Ureter (tissue), 1 donor: Measurements from ENCODE around the gene PAIP1. TPM values are rescaled to one million over a fixed set of nuclear protein-coding genes. Genes with fewer than 3 reads are reported as not detected.
"Not testable (repeated sequence)": the region's sequence is repeated elsewhere in the genome, so short reads cannot be mapped to it uniquely, and the experiment has no call there.

ENCODE experiments used
- DNase-seq: peaks from one replicate; pipeline ENCODE4 v3.0.0-alpha.2; 2020; ENCODE audit warnings: low spot score
- total RNA-seq: library from RNA; stranded (reverse); gene quantifications from one replicate; pipeline ENCODE4 v1.2.4, GENCODE V29; 2023
- donor health status: DM: yes; HTN: yes; CAD: no.

The PAIP1 gene
- 77.5 TPM for total RNA-seq

GRCh38 chr5:43556857-43557542 lies at the start of gene PAIP1:
Gene PAIP1 (minus strand): TSS chr5:43557077. CDS start chr5:43556846, 231 bp downstream.
- peak; percentile 87 for DNase-seq

GRCh38 chr5:43606351-43606750 lies 49.5 kb upstream of the PAIP1 start:
- DNase-seq = no peak

- no peak for DNase-seq
Measured at GRCh38 chr5:43604699-43605098, 47.8 kb upstream of the PAIP1 start.

- DNase-seq = peak; percentile 71
Measured at GRCh38 chr5:43603344-43604217, 46.7 kb upstream of the PAIP1 start.

- DNase-seq = peak; percentile 77
Measured at GRCh38 chr5:43602461-43603343, 45.8 kb upstream of the PAIP1 start, which contains the start of gene NNT. Gene NNT (plus strand): TSS chr5:43603180. CDS start chr5:43609196, 6,016 bp downstream.

- DNase-seq = no peak
Measured at GRCh38 chr5:43601454-43602260, 44.8 kb upstream of the PAIP1 start.

- DNase-seq = not testable (repeated sequence)
Measured at GRCh38 chr5:43598927-43599326, 42.0 kb upstream of the PAIP1 start.

GRCh38 chr5:43592363-43592762 lies 35.5 kb upstream of the PAIP1 start:
- no peak for DNase-seq

GRCh38 chr5:43590700-43591099 lies 33.8 kb upstream of the PAIP1 start:
- no peak for DNase-seq

- no peak for DNase-seq
Measured at GRCh38 chr5:43589310-43589709, 32.4 kb upstream of the PAIP1 start.

- DNase-seq = no peak
Measured at GRCh38 chr5:43588842-43589241, 32.0 kb upstream of the PAIP1 start.

- no peak for DNase-seq
Measured at GRCh38 chr5:43584166-43584699, 27.4 kb upstream of the PAIP1 start.

GRCh38 chr5:43583724-43584123 lies 26.8 kb upstream of the PAIP1 start:
- no peak for DNase-seq

GRCh38 chr5:43582082-43583005 lies 25.5 kb upstream of the PAIP1 start:
- no peak for DNase-seq

GRCh38 chr5:43581398-43581797 lies 24.5 kb upstream of the PAIP1 start:
- no peak for DNase-seq

- DNase-seq = not testable (repeated sequence)
Measured at GRCh38 chr5:43580402-43581210, 23.7 kb upstream of the PAIP1 start.

- no peak for DNase-seq
Measured at GRCh38 chr5:43573058-43573457, 16.2 kb upstream of the PAIP1 start.

GRCh38 chr5:43572357-43572756 lies 15.5 kb upstream of the PAIP1 start:
- DNase-seq = no peak

- DNase-seq = no peak
Measured at GRCh38 chr5:43571237-43571636, 14.4 kb upstream of the PAIP1 start.
